ENCODE data around the gene DHTKD1.
"Not testable (repeated sequence)": the region's sequence is repeated elsewhere in the genome, so short reads cannot be mapped to it uniquely, and the experiment has no call there.

DHTKD1 gene

GRCh38 chr10:12150163-12150562 lies 81.4 kb downstream of the DHTKD1 start:
- DNase-seq: no peak

GRCh38 chr10:12154516-12154915 lies 85.8 kb downstream of the DHTKD1 start:
- no peak for DNase-seq

DNA sequence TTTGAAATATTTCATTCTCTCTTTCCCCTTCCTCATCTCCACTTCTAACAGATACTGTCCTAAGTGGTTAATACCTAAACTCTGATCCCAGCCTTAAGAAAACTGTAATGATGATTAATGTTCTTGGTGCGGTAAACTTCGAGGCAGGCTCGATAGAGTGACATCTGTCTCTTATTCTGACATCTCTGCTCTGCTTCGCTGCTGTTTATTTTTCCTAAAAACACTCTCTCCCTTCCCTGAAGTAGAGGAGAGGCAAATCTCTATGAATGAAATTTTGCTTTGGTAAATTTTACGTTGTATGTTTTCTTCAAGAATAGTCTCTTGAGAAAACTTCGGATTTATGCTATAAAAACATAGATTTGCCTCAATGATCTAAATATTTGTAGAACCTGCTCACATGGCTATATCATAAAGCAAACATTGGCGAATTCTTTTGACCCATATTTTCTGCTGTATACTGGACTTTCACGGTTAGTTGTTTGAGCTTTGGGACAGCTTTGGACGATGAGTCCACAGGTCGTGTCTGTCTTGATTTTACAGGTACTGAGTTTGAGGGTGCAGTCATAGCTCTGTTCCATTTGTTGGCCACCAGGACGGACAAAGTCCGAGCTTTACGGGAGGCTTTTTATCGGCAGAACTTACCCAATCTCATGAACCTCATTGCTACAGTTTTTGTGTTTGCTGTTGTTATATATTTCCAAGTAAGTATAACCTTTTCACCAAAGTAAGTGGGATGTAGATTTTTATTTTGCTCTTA lies 87.8 kb downstream of the DHTKD1 start:
- DNase-seq: no peak

GRCh38 chr10:12158111-12158510 lies 89.4 kb downstream of the DHTKD1 start:
- no peak for DNase-seq

- no peak for DNase-seq
Measured at GRCh38 chr10:12160664-12161063, 91.9 kb downstream of the DHTKD1 start.

- DNase-seq: no peak
Measured at GRCh38 chr10:12162927-12163326, 94.2 kb downstream of the DHTKD1 start.

DNA sequence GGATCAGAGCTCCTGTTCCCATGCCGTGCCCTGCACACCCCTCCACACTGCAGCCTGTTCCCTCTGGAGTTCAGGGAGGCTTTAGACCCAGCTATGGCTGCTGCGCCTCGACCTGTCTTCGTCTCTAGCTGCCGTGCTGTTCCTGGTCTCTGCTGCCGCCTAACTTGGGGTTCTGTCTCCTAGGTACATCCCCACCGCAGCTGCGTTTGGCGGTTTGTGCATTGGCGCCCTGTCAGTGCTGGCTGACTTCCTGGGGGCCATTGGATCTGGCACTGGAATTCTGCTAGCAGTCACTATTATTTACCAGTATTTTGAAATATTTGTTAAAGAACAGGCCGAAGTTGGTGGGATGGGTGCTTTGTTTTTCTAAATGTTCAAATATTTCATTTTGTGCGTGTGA lies 95.3 kb downstream of the DHTKD1 start:
- DNase-seq: no peak

DNA sequence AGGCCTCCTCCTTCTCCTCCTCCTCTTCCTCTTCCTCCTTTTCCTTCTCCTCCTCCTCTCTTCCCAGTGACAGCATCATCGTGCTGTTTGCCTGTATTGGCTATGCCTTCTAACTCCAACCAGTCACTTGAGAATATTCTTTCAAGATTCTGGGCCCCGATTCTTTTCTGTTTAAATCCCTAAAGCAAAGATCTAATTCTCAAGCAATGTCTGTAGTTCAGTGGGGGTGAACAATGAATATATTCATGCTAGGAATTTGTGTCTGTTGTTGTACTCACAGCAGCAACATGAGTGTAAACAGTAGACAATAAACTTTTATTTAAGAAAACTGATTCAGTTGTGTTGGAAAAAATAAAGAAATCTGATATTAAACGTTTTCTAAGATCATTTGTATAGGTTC lies 96.3 kb downstream of the DHTKD1 start:
- DNase-seq: no peak

DNA sequence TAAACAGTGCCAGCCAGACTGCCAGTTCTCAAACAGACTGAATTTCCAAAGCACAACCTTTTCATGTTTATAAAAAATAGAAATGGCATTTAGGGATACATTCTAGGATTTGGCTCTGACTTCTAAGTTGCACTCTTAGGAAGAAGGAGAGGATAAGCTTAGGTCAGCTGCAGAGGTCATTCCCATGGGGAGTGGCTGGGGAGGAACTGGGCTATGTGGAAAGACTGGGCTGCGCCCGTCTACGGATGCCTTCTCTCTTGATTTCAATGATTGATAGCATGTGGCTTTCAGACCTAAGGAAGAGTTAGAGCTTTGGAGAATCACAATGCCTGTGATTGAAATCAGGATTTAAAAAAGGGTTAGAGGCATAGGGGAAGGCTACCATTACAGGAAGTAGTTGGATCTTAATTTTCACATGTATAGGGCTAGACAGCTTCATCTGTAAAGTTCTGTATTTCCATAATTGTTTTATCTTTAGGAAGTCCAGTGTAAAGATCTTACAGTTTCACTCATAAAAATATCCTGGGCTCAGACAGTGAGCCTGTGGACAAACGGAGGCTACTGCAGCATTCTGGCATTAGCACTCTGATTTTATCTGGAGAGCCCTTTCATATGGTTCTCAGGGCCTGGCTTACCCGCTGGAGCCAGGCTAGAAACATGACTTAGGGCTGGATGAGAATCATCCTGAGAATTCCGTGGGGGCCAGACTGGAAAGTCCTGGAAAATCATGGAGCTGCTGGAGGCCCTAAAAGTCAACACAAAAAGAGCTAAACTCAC lies 97.4 kb downstream of the DHTKD1 start:
- DNase-seq: no peak

GRCh38 chr10:12171512-12171911 lies 102.8 kb downstream of the DHTKD1 start:
- not testable (repeated sequence) for DNase-seq
